SU-DHL-6 (cell line): ENCODE results near the gene UNC5B.

Experiments used
- H2AFZ ChIP-seq: fragments of 200-600 bp; sonication (generic); 2 replicates; pipeline ENCODE4 v1.6.1; 2014; ENCODE audit warnings: low read depth, mild to moderate bottlenecking, moderate library complexity, mixed read lengths, antibody characterized with exemption, low read length; ENCODE audit not compliant: severe bottlenecking
- H3F3A ChIP-seq: fragments of 200-600 bp; shearing (Covaris generic); 2 replicates; pipeline ENCODE4 v1.6.0; 2016; ENCODE audit warnings: antibody characterized with exemption, mild to moderate bottlenecking; ENCODE audit not compliant: insufficient read depth
- H3K27ac ChIP-seq: fragments of 200-600 bp; sonication (generic); 2 replicates; pipeline ENCODE4 v1.5.1; 2016; ENCODE audit warnings: low read depth, mild to moderate bottlenecking, low read length, moderate library complexity, mixed read lengths
- H3K27me3 ChIP-seq: fragments of 200-600 bp; sonication (generic), shearing (Covaris generic); 2 replicates; pipeline ENCODE4 v1.6.0; 2014; ENCODE audit warnings: mild to moderate bottlenecking, low read length
- H3K36me3 ChIP-seq: fragments of 200-600 bp; sonication (generic); 2 replicates; pipeline ENCODE4 v1.6.1; 2014; ENCODE audit warnings: mild to moderate bottlenecking, low read length, mixed read lengths
- H3K4me2 ChIP-seq: fragments of 300-600, 200-600 bp; shearing (Covaris generic), sonication (generic); 2 replicates; pipeline ENCODE4 v1.6.0; 2014; ENCODE audit warnings: low read length, low read depth, mild to moderate bottlenecking; ENCODE audit not compliant: poor library complexity, severe bottlenecking
- H3K4me3 ChIP-seq: fragments of 200-600 bp; sonication (generic); 2 replicates; pipeline ENCODE4 v1.5.1; 2014; ENCODE audit warnings: antibody characterized with exemption, low read length, mild to moderate bottlenecking, mixed read lengths; ENCODE audit not compliant: insufficient read depth, poor library complexity, severe bottlenecking
- H3K79me2 ChIP-seq: fragments of 200-600 bp; sonication (generic); 2 replicates; pipeline ENCODE4 v1.6.1; 2014; ENCODE audit warnings: mild to moderate bottlenecking, low read length, moderate library complexity; ENCODE audit not compliant: insufficient read depth
- H3K9ac ChIP-seq: fragments of 200-600 bp; sonication (generic); 2 replicates; pipeline ENCODE4 v1.7.0; 2014; ENCODE audit warnings: mild to moderate bottlenecking, low read length
- H3K9me2 ChIP-seq: fragments of 200-600 bp; sonication (generic); replicated peaks from 2 replicates; pipeline ENCODE4 v1.6.1; 2014; ENCODE audit warnings: low read length; ENCODE audit not compliant: insufficient read depth
- H3K9me3 ChIP-seq: fragments of 200-600 bp; sonication (generic); 2 replicates; pipeline ENCODE4 v1.6.1; 2014; ENCODE audit warnings: low read length, mixed read lengths; ENCODE audit not compliant: insufficient read depth
- H4K20me1 ChIP-seq: fragments of 200-600 bp; sonication (generic); 2 replicates; pipeline ENCODE4 v1.6.1; 2014; ENCODE audit warnings: low read depth, mild to moderate bottlenecking, antibody characterized with exemption, low read length, moderate library complexity, mixed read lengths
- EZH2phosphoT487 ChIP-seq: fragments of 200-600 bp; sonication (generic), shearing (Covaris generic); conservative IDR thresholded peaks from 2 replicates; pipeline ENCODE4 v1.6.1; 2018; ENCODE audit warnings: mild to moderate bottlenecking, antibody characterized with exemption, low read length, moderate library complexity, mixed read lengths
- TF ChIP-seq, protein P1 (sequence below): fragments of 200-600 bp; sonication (generic); IDR thresholded peaks from one replicate; pipeline ENCODE4 v1.5.1; 2017; ENCODE audit warnings: antibody characterized with exemption, mild to moderate bottlenecking, low read length, moderate library complexity; ENCODE audit not compliant: insufficient read depth, poor library complexity, severe bottlenecking

UNC5B gene

DNA sequence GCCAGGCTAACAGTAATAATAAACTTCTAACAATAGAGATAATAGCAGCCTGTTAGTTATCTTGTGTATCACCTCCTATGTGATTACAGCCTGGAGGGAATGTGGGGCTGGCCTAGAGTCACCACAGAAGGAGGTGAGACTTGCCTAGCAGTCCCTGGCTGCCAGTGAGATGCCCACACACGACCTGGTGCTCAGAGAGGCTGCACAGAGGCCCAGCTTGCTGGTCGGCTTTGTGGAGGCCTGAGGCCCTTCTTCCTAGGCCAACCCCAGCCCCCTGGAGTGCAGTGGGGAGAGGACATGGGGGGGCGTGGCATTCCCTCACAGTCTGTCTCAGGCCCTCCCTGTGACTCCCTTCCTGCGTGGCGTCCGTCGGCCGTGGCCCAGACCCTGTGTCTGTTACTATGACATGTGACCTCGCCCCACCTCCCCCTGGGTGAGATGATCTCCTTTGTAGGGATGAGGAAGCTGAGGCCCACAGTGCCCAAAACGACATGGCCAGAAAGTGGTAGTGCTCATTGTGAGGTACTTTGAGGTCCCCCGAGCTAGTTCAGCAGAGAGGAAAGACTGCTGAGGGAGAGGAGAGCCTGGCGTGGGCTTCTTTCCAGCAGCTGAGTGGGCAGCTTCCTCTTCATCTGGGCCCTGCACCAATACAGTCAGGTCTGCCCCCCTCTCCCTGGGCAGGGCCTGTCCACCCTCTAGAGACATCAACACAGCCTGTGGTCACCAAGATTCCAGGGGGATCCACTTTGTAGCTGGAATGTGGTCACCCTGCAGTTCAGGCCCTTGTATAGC is 29.7 kb downstream of the UNC5B start:
- Histone ChIP-seq H3K9me2 (no peaks in the 10 kb centered on the region), H3K27me3 (no peaks in the 10 kb centered on the region), H3K27ac (no peak overlapping the region), H3K36me3 (no peaks in the 10 kb centered on the region), H3F3A (no peaks in the 10 kb centered on the region), H3K4me3 (no peak overlapping the region), H2AFZ (no peak overlapping the region), H4K20me1 (no peaks in the 10 kb centered on the region), H3K9ac (no peak overlapping the region), H3K79me2 (no peaks in the 10 kb centered on the region), H3K9me3 (no peaks in the 10 kb centered on the region), H3K4me2 (no peak overlapping the region)
- TF ChIP-seq, protein P1, sequence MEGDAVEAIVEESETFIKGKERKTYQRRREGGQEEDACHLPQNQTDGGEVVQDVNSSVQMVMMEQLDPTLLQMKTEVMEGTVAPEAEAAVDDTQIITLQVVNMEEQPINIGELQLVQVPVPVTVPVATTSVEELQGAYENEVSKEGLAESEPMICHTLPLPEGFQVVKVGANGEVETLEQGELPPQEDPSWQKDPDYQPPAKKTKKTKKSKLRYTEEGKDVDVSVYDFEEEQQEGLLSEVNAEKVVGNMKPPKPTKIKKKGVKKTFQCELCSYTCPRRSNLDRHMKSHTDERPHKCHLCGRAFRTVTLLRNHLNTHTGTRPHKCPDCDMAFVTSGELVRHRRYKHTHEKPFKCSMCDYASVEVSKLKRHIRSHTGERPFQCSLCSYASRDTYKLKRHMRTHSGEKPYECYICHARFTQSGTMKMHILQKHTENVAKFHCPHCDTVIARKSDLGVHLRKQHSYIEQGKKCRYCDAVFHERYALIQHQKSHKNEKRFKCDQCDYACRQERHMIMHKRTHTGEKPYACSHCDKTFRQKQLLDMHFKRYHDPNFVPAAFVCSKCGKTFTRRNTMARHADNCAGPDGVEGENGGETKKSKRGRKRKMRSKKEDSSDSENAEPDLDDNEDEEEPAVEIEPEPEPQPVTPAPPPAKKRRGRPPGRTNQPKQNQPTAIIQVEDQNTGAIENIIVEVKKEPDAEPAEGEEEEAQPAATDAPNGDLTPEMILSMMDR: no peak
- no peak for TF ChIP-seq EZH2phosphoT487

DNA sequence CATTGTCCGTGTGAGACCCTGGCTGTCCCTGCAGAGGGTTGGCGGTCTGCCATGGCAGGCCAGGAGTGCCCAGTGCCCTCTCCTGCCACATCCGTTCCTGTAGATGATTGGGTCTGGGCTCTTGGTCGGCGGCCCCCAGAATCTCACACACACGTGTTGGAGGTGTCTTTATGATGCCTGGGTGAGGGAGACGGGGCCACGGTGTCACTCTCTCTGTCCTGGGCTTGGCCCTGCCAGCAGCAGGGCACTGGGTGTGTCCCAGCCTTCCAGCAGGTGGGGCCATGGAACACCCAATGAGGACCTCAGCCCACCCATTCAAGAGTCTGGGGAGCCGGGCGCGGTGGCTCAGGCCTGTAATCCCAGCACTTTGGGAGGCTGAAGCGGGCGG is 30.2 kb downstream of the UNC5B start:
- Histone ChIP-seq H3K4me3 (no peak overlapping the region), H3K9me2 (no peaks in the 10 kb centered on the region), H4K20me1 (no peaks in the 10 kb centered on the region), H3F3A (no peaks in the 10 kb centered on the region), H3K36me3 (no peaks in the 10 kb centered on the region), H2AFZ (no peak overlapping the region), H3K9ac (no peak overlapping the region), H3K79me2 (no peaks in the 10 kb centered on the region), H3K9me3 (no peaks in the 10 kb centered on the region), H3K27ac (no peak overlapping the region), H3K4me2 (no peak overlapping the region), H3K27me3 (no peaks in the 10 kb centered on the region)
- no peak for TF ChIP-seq EZH2phosphoT487
- TF ChIP-seq, protein P1: no peak

DNA sequence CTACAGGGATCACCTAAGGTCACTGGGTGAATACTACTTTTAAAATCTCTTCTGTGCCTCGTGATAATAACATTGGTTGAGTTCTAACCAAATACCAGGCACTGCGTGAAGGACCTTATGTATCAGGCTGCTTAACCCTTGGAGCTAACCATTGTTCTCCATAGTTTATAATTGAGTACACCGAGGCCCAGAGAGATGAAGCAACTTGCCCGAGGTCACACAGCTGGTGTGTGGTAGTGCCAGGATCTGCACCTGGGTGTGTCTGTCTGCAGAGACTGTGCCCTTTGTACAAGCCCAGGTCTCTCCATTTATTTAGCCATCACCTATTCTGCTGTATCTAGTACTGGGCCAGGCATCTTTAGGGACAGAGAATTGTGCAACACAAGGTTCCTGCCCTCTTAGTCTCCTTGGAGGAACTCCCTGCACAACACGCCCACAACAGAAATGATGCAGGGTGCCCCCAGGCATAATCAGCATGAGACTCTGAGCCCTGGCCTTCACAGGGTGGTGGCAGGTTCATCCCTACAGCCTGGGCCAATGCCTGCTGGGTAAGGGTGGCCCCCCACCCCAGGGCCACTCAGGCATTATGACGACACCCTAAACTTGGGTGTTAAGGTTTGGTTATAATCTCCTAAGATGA is 31.5 kb downstream of the UNC5B start:
- Histone ChIP-seq H3K27ac (no peak overlapping the region), H4K20me1 (no peaks in the 10 kb centered on the region), H3K4me3 (no peak overlapping the region), H3F3A (no peaks in the 10 kb centered on the region), H3K9ac (no peak overlapping the region), H3K9me2 (no peaks in the 10 kb centered on the region), H2AFZ (no peak overlapping the region), H3K27me3 (no peaks in the 10 kb centered on the region), H3K79me2 (no peaks in the 10 kb centered on the region), H3K36me3 (no peaks in the 10 kb centered on the region), H3K4me2 (no peak overlapping the region), H3K9me3 (no peaks in the 10 kb centered on the region)
- TF ChIP-seq, protein P1: no peak
- no peak for TF ChIP-seq EZH2phosphoT487
